ENCODE results near the gene ERC1.
A peak's percentile ranks its signal among the peaks of the same experiment; 100 is the strongest.
"Not testable (repeated sequence)": the region's sequence is repeated elsewhere in the genome, so short reads cannot be mapped to it uniquely, and the experiment has no call there.

ERC1 gene

DNA sequence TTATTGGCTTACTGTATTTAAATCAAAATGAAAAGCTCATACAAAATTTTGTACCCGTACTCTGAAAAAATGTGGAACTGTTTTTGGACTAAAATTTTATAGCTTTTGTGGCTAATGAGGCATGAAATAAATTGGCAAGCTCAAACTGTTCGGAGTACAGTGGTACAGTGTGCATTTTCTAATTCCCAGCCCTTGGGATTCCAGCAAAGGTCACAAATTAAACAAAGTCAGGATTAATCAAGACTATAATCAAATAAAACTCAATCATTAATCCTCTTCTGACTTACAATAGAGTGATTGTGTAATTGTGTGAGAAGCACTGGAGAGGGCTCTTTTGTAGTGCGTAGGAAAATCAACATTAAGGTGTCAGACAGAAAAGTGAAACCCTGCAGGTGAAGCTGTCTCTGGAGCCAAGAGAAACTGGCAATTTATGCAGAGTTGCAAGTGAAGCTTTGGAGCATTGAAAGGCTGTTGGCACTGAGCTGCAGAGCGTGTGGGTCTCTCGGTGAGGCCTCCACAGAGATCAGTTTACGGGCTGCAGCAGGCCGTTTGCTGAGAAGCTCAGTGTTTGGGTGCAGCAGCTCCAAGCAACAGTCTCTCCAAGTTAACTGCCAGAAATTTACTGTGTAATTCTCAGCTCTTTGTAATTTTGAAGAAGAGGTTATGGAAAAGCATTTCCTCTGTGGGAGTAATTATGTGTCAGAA lies 327.5 kb downstream of the ERC1 start:
- no peak for DNase-seq (ENCODE audit: low read depth, low spot score)

DNA sequence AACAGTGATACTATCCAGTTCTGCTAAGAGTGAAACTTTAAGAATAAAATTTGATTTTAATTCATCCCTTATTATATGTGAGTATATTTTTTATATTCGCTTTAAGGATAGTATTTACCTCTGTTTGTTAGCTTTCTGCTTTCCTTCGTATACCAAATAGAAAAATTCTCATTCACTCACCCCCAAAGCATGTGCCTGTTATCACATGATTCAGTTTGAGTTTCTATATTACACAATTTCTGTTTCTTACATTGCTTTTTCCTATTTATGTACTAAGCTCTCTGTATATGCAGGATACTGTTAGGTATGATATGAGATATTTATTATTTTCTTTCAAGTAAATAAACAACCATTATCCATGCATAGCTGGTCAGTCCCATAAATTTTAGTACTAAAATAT lies 328.2 kb downstream of the ERC1 start:
- DNase-seq (ENCODE audit: low read depth, low spot score), result no peak

DNA sequence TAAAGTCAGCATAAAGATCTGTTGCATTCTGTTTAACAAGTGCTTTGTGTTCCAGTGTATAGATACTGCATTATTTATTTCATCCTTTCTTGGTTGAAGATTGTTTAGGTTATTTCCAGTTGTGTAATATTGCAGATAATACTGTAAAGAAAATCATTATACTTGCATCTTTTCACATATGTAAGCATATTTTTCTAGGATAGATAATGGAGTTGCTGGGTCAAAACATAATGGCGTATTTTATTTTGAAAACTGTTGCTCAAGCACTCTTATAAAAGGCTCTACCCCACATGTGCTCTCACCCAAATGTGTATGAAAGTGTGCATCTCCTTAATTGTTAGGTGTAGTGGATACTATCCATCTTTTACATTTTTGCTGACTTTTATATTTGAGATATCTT lies 329.0 kb downstream of the ERC1 start:
- DNase-seq (ENCODE audit: low read depth, low spot score), result no peak

DNA sequence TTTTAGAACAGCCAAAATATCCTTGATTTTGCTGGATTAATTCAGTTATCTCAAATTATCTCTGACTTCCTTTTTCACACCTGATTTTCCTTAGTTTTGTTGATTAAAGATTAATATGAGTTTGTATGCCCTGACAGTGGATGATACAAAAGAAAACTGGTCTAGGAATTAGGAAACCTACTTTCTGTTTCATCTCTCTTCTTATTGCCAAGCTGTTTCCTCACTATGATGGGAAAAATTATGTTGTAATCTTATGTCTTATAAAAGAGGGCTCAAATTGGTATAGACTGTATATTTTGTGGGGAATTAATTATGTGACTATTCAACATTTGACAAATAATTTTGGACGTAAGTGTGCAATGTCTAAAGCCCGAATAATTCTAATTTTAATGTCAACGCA lies 331.8 kb downstream of the ERC1 start:
- DNase-seq (ENCODE audit: low read depth, low spot score), result no peak

DNA sequence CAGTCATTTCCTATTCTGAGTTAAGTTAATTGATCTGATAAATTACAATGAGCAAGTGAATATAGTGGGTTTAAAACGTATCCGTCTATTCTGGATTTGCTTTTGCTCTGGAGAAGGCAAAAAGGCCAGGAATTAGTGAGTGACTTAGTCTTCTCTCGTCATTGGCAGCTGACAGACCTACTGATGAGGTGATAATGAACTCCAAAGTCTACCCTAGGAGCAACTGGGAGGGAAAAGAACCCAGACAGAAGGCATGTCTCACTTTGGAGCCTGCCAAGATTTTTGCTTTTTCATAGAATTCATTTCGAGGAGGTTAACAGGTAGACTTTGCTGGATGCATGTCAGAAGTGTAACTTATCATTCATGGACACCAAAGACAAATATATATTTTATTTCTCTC lies 333.1 kb downstream of the ERC1 start:
- DNase-seq (ENCODE audit: low read depth, low spot score), result no peak

DNA sequence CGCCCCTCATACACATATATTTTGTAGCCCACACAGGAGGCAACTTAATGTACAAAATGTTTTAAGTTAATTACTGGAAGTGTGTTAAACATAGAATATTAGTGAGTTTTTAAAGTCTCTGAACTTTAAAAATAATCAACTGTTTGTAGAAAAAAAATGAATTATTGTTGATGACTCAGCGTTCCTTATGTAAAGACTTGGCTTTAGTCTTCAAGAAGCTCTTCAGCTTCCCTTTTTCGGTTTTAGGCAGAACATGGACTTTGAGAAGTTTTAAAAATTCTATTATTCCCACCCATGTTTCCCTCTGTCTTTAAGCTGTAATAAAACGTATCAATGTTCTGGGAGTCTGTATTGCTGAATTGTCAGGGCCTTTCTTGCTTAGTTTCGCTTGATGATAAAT lies 333.9 kb downstream of the ERC1 start:
- DNase-seq (ENCODE audit: low read depth, low spot score), result no peak

DNA sequence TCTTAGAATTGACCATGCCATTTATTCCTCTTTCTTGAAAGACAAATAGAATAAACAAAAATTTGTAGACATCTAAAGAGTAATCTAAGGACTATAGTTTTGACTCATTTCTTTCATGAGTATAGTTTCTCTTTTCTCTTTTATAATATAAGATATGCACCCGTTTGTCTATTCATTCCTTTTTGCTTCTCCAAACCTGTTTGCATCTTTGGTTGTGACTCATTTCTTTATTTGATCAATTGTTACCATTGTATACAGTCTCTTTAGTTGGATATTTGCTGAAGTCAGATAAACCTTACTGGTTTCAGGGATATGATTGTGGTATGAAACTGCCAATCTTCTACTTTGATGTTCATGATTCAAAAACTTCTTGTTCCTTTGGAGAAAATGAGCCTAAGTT lies 334.6 kb downstream of the ERC1 start:
- no peak for DNase-seq (ENCODE audit: low read depth, low spot score)

DNA sequence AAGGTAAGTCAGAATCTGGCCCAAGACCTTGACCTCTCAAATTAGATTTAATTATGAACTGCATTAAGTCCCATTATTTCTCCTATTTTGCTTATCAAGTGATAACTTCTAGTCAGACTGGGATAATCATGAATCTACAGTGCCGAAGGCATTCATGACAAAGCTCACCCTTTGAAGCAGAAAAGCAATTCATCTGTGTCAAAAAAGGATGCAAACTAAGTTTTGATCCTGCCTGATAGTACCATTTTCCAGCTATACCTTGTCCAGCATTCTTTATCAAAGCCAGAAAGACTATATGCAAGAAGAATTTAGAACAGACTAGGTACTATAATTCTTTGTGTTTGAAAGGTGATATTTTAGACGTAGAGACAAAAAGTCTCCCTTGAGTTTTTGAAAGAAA lies 335.2 kb downstream of the ERC1 start:
- DNase-seq (ENCODE audit: low read depth, low spot score), result no peak

DNA sequence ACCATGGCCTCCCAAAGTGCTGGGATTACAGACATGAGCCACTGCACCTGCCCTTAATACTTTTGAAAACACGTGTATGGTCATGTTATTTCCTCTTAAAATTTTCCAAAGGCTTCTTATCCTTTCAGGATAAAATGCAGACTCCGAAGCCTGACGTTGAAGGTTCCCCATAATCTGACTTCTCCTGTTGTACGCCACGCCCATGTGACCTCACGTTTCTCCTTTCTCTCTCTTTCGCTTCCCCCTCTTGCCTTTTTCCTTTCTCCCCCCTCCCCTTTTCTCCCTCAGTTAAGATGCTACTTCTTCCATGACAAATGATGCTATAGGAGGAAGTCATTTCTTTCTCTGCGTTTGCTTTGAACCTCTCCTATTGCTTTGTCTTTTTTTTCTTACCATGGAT lies 337.4 kb downstream of the ERC1 start:
- DNase-seq (ENCODE audit: low read depth, low spot score), result no peak

DNA sequence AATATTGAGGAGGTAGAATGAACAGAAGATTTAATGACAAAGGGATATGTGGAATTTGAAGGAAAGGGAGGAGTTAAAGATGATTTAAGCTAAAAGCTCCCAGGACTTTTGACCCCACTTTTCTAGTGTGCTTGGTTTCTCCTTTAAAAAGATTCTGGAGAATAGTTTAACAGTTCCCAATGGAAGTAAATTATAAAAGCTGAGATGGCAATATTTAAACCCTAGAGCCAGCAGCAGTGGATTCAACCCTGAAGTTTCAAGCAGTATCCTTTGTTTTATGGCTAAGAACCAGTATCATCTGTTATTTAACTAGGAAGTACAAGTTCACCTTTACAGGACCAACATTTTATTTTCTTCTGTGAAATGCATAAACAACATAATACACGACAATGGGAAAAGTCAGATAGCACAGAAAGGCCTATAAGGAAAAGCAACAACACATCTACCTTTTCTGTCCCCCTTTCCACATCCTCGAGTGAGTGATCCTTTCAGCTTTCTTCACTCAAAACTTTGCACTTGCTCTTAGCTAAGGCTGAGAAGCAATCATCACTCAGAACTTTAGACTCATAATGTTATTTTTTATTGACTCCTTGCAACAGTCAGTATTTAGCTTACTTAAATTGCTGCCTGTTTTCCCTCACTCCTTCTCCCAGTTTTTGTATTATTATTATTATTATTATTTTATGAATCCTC lies 338.9 kb downstream of the ERC1 start:
- no peak for DNase-seq (ENCODE audit: low read depth, low spot score)

DNA sequence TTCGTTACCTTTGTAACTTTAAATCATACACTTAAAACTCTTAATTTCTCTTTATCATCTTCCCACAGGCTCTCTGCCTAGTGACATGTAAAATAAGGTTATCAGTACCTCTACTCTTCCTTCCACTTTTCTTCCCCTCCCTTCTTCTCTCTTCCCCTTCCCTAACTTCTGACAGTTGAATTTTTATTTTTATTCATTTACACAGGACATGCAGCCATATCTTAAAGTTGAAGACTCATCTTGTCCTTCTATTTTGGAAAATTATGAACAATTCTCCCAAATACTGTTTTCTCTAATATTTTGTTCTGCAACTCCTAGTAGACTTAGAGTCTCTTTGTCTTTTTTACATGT lies 339.4 kb downstream of the ERC1 start:
- DNase-seq (ENCODE audit: low read depth, low spot score), result no peak

DNA sequence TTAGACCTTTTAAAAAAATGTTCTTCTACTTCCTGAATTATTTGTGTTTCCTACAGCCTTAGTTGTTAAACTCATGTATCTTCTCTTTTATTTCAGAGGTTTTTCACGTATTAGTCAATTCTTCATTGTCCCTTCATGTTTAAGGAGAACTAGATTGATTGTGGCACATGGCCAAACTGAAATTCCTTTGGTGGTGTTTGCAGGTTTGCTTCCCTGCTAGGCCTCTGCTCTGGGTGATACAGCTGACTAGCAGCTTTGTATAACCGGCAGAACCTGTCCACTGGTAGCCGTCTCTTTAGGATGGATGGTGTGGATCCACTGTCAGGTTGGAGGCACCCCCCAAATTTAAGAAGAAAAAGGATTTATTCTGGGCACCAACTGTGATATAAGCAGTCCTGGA lies 341.3 kb downstream of the ERC1 start:
- DNase-seq (ENCODE audit: low read depth, low spot score), result no peak

DNA sequence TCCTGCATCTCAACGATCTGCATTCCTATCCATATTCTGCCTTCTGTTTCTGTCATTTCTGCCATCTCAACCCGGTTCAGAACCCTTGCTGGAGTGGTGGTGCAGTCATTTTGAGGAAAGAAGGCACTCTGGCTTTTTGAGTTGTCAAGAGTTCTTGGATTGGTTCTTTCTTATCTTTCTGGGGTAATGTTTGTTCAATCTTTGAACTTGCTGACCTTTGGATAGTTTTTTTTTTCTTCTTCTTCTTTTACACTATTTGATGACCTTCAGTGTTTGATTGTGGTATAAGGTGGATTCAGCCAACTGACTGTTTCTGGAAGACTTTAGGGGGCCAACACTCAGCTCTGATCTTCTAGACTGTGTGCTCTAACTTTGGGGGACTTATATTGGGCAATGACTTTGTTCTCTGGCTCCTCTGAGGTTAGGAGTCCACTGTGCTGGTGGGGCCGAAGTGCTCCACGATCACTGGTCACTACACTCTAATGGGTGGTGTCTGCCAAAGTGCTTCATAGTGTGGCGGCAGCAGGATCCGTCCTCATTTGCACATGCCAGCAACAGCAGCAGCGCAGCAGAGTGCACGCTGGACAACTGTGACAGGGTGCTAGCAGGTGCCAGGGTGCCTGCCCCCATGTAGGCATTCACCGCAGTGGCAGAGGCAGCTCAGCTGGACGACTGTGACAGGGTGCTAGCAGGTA lies 347.6 kb downstream of the ERC1 start:
- no peak for DNase-seq (ENCODE audit: low read depth, low spot score)

DNA sequence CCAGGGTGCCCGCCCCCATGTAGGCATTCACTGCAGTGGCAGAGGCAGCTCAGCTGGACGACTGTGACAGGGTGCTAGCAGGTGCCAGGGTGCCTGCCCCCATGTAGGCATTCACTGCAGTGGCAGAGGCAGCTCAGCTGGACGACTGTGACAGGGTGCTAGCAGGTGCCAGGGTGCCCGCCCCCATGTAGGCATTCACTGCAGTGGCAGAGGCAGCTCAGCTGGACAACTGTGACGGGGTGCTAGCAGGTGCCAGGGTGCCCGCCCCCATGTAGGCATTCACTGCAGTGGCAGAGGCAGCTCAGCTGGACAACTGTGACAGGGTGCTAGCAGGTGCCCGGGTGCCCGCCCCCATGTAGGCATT lies 348.1 kb downstream of the ERC1 start:
- not testable (repeated sequence) for DNase-seq (ENCODE audit: low read depth, low spot score)

DNA sequence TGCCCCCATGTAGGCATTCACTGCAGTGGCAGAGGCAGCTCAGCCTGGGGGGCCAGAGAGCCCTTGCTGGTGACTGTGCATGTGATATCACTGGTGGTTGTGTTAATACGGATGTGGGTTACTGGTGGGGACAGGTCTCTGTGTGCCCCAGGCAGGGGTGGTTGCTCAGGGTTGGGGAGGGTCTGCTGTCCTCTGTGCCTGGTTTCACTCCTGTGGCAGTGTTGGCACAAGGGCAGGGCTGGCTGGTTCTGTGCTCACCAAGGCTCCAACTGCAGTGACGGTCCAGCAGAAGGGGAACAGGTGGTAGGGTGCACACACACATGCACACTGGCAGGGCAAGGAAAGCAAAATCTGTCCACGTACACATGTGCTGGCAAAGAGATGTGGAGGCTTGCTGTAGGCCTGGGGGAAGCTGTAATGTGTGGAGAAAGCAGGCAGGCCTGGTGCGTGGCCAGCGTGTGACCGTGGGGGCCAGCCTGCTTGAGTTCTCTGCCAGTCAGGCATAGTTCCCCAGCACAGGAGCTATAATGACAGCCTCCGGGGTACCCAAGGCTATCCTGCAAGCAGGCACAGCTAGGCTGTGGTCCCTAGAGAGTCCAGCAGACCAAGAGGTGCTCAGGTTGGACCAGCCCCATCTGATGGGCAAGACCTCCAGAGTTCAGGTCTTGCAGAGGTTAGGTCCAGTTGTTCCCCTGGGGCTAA lies 348.7 kb downstream of the ERC1 start:
- DNase-seq (ENCODE audit: low read depth, low spot score), result no peak

DNA sequence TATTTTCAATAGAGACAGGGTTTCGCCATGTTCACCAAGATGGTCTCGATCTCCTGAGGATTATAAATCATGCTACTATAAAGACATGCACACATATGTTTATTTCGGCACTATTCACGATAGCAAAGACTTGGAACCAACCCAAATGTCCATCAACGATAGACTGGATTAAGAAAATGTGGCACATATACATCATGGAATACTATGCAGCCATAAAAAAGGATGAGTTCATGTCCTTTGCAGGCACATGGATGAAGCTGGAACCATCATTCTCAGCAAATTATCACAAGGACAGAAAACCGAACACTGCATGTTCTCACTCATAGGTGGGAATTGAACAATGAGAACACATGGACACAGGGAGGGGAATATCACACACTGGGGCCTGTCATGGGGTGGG lies 350.2 kb downstream of the ERC1 start:
- DNase-seq (ENCODE audit: low read depth, low spot score), result not testable (repeated sequence)

DNA sequence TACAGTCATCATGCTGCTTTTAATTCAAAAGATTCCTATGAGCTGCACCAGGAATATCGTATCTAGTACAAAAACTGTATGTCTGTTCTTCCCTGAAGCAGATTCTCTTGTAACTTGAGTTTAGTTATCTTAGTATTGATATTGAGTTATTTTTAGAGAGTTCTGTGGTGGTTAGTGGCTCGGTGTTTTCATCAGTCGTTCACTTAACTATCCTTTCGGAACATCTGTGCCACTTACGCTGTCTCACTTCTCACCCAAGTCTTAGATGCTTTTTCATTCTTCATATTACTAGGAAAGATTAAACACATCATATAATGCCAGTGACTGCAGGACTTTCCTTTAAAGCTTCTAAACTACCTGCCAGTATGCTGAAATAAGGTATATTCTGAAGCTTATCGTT lies 352.4 kb downstream of the ERC1 start:
- DNase-seq (ENCODE audit: low read depth, low spot score), result no peak

DNA sequence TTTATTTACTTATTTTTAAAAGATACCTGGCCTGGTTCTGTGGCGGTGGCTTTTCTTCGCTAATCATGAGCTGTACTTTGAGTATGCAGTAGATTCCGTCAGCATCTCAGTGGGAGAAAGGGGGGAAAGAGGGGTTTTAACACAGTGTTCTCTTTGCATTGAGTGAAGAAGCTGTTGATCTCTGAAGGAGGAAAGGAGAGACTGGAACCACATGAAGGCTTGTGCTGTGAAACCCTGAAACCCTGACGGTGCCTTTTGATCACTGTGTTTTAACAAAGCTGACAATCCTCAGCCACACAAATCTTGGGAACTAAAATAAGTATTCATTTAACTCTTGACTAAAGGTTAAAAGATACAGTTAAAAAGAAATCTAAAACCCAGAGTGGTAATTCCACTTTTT lies 353.2 kb downstream of the ERC1 start:
- DNase-seq (ENCODE audit: low read depth, low spot score), result no peak

DNA sequence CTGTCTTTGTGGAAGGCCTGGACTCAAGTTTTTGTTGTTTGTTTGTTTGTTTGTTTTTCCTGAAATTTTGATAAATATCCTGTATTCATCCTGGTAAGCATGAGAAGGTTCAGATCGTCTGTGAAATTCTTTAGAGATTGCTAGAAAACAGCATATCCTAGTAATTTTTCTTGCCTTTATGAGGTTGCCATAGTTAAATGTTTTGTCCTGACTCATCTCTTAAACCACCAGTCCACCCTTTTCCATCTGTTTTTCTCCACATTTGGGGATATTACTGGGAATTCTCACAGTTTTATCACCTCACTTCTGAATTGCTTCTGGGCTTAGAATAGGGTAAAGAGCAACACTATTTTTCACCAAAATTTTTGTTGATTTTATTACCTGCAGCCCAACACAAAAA lies 355.1 kb downstream of the ERC1 start:
- no peak for DNase-seq (ENCODE audit: low read depth, low spot score)

DNA sequence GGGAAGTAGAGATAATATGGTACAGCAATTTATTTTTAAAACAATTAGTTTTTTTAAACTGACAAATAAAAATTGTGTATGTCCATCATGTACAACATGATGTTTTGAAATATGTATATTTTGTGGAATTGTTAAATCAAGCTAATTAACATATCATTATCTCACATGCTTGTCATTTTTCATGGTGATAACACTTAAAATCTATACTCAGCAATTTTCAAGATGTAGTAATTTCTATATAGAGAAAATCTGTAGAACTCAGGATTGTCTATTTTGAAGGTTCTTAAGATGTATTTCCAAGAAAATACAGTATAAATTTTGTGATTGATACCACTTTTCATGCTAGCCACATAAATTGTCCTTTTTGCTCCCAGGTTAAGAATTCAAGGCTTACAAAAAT lies 356.3 kb downstream of the ERC1 start:
- no peak for DNase-seq (ENCODE audit: low read depth, low spot score)

DNA sequence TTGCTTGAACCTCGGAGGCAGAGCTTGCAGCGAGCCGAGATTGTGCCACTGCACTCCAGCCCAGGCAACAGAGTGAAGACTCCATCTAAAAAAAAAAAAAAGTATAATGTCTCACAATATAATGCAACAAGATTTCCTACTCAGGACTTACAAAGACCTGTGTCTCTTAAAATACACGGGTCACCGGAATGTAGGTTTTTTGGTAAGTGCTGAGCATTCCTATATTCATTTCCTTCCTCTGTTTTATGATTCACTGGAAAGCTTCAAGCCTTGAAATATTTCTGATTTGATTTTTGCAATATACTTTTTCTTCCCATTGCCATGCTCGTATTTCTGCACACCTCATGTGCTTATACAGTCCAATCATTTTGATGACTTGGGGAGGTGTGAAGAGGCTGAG lies 357.6 kb downstream of the ERC1 start:
- DNase-seq (ENCODE audit: low read depth, low spot score), result no peak

DNA sequence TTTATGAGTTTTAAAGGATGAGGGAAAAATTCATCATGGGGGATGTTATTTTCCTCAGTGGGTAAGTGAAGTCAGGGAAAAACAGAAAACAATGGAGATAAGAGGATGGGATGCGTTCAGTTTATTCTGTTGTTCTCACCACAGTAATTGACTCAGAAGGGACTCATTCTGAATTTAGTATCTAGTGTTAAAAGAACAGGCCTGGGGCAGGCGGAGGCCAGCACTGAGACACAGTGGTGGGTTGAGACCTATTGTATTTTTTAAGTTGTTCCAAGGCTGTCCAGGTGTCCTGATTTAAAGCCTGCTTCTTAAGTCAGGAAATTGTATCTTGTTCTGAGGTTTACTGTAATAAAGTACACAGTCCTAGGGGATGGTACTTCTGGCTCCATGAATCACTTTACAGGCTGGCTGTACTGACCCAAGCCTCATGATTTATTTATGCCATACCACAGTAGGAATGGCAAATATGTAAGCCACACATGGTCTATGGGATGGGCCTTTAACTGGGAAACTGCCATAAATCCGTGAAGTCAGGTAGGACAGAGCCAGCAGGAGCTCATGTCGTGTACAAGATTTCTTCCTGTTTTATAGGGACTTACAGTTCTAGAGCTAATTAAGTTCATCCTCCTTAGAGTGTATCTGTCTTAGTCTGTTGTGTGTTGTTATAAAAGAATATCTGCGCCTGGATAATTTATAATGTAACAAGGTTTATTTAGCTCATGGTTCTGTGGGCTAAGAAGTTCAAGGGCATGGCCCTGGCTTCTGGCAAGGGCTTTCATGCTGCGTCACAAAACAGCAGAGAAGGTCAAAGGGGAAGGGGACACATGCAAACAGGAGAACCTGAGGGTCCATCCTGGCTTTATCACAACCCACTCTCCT lies 359.3 kb downstream of the ERC1 start:
- peak; percentile 33 for DNase-seq (ENCODE audit: low read depth, low spot score)
